HuH-7.5 (cell line): Measurements from ENCODE around the gene HCK.
A peak's percentile ranks its signal among the peaks of the same experiment; 100 is the strongest.
"Not testable (repeated sequence)": the region's sequence is repeated elsewhere in the genome, so short reads cannot be mapped to it uniquely, and the experiment has no call there.

ENCODE experiments used
- DNase-seq: peaks from one replicate; pipeline ENCODE4 v3.0.0; 2011; ENCODE audit warnings: low spot score

The HCK gene

GRCh38 chr20:32029561-32029960 is 22.5 kb upstream of the HCK start:
- no peak for DNase-seq

GRCh38 chr20:32031007-32031958 is 20.8 kb upstream of the HCK start:
- DNase-seq, result peak; percentile 95

GRCh38 chr20:32033316-32033715 is 18.7 kb upstream of the HCK start:
- DNase-seq, result no peak

DNA sequence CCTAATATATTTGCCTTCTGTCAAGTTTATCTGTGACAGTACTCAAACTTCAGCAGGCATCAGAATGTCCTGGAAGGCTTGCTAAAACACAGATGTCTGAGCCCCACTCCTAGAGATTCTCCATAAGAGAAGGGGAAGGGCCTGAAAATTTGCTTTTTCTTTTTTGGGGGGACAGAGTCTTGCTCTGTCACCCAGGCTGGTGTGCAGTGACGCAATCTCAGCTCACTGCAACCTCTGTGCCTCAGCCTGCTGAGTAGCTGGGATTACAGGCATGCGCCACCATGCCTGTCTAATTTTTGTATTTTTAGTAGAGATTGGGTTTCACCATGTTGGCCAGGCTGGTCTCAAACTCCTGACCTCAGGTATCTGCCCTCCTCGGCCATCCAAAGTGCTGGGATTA is 18.3 kb upstream of the HCK start:
- not testable (repeated sequence) for DNase-seq

DNA sequence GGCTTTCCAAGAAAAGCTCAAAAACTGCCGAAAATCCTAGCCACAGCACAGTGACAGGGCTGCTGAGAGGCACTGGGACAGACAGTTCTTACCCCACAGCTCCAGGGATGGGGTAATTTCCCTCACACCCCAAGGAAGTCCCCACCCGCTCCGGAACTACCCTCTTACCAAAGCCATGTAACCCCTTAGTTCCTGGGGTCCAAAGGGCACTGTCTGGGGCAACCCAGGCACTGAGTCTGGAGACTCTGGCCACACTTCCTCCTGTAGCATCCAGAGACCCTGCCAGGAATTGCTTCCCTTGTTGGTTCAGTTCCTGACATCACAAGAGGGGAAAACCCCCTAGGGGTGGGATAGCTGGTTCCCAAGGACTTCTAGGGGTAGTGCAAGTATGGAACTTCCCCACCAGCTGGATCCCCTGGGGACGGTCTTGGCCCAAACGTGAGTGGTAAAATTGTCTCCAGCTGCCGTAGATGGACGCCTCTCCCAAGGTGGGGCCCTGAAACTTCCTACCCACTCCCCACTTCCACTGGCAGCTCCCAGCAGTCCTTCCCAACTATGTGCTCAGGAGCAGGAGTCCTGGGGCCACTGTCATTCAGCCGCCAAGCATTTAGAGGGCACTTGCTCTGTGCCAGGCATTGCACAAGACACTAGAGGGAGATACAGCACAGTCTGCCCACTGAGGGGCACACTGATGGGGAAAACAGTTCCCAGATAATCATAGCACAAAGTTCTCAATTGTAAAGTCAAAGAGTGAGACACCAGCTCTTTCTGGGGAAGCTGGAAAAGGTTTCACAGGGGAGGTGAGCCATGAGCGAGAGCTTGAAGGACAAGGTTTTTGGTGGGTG is 17.2 kb upstream of the HCK start:
- DNase-seq, result no peak

GRCh38 chr20:32035426-32035779 is 16.6 kb upstream of the HCK start:
- DNase-seq, result no peak

- DNase-seq, result no peak
These were observed 15.8 kb upstream of the HCK start for GRCh38 chr20:32036252-32036651.

DNA sequence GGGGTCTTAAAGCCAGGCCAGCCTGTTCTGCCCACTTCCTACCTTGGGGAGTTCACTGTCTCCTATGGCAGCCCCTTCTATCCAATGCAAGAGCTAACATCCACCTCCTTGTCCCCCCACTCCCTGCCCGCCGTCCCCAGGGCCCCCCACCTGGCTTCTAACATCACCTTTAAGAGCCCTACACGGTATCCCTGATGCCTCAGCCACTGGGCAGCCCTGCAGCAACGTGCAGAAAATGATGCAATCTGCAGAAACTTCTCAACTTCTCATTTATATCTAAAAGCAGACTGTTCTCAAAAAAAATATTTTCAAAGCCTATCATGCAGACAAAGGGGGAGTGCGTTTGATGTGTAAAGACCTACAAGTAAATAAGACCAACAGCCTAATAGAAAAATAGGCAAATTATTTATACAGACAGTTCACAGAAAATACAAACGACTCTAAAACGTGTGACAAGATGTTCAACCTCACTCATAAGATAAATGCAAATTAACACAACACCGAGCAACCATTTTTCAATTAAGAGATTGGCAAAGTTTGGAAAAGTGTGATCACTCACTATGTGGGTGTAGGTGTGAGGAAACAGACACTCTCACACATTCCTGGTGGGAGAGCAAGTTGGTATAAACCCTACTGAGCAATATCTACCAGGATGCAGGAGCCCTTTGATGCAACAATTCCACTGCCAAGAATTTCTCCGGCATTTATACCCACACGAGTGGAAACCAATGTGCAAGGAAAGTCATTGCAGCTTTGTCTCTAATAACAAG is 15.1 kb upstream of the HCK start:
- DNase-seq, result no peak

GRCh38 chr20:32037929-32038328 is 14.1 kb upstream of the HCK start:
- DNase-seq, result no peak

- DNase-seq, result no peak
These were observed 11.7 kb upstream of the HCK start for GRCh38 chr20:32040142-32040953.

GRCh38 chr20:32045999-32046398 is 6.0 kb upstream of the HCK start:
- no peak for DNase-seq

DNA sequence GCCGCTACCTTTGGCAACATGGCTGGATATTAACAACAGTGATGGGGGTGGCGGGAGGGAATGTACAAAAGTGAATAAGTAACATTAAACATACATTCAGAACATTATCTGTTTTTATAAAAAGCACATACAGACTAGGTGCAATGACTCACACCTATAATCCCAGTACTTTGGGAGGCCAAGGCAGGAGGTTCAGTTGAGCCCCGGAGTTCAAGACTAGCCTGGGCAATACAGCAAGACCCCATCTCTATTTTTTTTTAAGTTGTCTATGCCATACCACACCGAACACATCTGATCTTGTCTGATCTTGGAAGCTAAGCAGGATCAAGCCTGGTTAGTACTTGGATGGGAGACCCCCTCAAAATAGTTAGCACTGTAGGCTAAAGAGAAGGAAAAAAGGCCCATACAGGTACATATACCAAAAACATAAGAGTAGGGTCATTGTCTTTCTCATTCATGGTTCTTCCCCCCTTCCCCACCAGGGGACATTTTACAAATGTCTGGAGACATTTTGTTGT is 1.7 kb upstream of the HCK start:
- no peak for DNase-seq

- no peak for DNase-seq
These were observed 1.0 kb upstream of the HCK start for GRCh38 chr20:32050851-32051556.

DNA sequence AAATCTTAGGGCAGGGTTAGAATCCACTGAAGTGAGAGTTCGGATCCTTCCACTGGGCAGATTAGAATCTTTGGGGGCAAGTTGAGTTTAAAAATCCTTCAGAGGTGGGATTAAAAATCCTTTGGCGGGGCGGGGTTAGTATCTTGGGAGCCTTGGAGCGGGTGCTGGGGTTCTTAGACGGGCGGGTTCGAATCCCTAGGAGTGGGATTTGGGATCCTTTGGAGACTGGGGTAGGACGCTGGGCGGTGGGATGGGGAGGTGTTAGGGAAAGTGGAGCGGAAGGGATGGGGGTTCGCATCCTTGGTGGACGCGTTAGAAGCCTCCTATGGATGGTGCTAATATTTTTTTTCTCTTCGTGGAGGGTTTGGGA is 337 bp upstream of the HCK start:
- no peak for DNase-seq

DNA sequence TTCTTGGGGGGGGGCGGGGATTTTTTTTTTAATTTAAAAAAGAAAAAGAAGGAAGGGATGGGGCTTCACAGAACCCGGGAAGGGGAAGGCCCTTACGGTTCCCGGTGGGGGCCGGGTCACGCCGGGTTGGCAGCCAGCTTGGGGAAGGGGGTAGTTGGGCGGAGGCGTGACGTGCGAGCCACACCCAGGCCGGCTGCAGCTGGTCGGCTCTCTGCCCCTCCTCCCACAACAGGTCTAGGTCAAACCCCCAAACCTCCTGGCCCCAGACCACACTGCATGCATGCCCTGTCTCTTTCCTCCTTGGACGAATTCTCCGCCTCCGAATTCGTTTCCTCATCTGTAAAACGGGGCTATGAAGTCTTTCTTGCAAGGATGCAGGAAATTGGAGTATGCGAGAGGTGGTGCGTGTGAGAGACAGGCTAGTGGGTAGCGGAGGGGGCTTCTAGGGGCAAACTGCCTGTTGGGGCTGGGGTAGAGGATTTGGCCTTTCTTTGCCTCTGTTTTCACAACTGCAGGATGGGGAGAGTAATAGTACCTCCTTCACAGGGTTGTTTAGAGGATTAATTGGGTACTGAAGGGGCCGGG is 828 bp downstream of the HCK start:
- no peak for DNase-seq

DNA sequence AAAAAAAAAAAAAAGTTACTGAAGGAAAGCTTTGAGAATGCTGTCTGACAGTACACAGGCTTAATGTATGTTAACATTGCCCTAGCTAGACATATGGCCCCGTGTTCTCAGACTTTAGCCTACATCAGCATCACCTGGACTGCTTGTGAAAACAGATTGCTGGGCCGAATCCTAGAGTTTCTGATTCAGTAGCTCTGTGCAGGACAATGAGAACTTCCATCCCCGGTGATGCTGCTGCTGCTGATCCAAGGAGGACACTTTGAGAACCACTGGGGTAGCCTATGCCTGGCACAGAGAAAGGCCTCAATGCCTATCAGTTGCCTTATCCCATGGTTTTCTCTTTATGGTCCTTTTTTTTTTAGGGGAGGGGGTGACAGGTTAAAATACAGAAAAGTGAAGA is 1.6 kb downstream of the HCK start:
- no peak for DNase-seq

DNA sequence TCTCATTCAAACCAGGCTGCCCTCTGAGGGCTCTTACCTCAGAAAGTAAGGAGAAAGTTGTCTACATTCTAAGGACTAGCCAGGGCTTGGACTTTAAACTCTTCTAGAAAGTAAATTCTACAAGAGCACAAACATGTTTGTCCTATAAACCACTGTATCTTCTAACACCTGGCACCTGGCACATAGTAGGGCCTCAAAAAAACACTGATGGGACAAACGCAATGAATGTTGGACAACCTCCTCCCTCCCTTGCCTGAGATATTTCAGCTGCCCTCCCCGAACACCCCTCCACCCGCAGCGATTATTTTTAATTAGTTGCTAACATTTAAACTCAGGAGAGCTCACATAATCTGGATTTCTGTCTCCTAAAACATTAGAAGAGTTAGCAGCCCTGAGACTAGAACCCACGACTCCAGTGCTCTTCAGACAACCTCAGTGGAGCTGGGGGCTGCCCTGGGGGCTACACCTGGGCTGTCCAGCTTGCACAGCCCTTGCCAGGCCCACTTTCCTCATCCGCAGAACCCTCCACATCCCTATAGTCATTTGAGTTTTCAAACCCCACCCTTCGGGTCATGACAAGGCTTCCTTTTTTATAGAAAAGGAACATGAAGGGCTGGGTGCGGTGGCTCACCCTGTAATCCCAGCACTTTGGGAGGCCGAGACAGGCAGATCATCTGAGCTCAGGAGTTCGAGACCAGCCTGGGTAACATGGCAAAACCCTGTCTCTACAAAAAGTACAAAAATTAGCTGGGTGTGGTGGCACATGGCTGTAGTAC is 4.9 kb downstream of the HCK start:
- no peak for DNase-seq

DNA sequence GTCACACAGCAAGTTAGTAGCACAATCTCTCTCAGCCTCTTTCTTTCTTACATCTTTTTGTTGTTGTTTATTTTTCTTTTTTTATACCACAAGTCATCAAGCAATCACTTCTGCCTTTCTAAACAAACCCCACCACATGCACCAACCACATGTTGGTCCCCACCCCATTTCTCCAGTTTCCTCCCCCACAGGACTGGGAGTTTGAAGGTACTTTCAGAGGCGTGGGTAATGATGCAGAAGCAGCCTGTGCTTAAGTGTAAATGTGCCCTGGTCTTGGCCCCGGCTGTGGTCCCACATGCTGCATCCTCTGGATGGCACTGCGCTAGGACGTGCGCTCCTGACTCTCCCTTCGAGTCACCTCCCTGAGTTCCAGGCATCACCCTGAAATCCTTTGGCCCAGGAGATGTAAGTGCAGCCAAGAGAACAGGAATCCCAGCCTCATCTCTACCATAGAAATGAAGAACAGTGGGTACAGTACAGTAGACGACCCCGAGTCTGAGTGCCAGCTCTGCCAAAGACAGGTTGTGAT is 5.7 kb downstream of the HCK start:
- no peak for DNase-seq

- DNase-seq, result no peak
These were observed 7.1 kb downstream of the HCK start for GRCh38 chr20:32059189-32059588.
